CD4-positive, alpha-beta T cell treated with Interleukin-17A for 1 hour (primary cell): ENCODE results near the gene TAS2R3.

Experiments
- DNase-seq: peaks from one replicate; pipeline ENCODE4 v3.0.0-alpha.2; 2020

TAS2R3 gene

GRCh38 chr7:141788296-141788695, 24.4 kb downstream of the TAS2R3 start:
- DNase-seq, result no peak

GRCh38 chr7:141789917-141790316, 26.0 kb downstream of the TAS2R3 start, which contains the start of gene TAS2R5:
TAS2R5 (plus strand) TSS chr7:141790217; CDS start chr7:141790362, 145 bp downstream.
- no peak for DNase-seq

GRCh38 chr7:141792526-141792925, 28.6 kb downstream of the TAS2R3 start:
- no peak for DNase-seq
